ENCODE data around the gene STIMATE. TPM values are rescaled to one million over a fixed set of nuclear protein-coding genes. Genes with fewer than 3 reads are reported as not detected.
A peak's percentile ranks its signal among the peaks of the same experiment; 100 is the strongest.

The STIMATE gene
- total RNA-seq, 1 experiment from 2014 or later: 15.7 TPM

DNA sequence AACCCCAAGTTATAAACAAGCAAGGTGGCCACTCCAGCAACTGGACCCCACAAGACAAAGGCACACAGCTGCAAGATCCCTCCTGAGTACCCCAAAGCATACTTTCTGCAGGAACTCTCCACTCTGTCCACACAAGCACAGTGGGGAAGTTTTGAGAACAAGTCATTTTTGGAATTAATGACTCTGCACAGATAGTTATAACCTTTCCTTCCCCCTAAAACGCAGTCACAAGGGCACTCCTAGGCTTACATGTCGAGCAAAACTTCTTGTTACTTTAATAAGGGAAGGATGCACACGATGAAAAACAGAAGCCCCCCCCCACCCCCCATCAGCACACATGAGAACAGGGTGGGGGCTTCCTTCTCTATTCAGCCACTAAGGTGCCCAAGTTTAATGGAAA, 1.2 kb downstream of the STIMATE start:
- no peaks in the 10 kb centered on the region for H3K9me3 ChIP-seq (ENCODE audit: control insufficient read depth, insufficient read depth, low read depth, low read length)
- H3K4me1 ChIP-seq (ENCODE audit: control insufficient read depth, insufficient read depth, low read length): peaks cover 33% of the 10 kb centered on the region
- no peak overlapping the region for H3K27ac ChIP-seq (ENCODE audit: low read length)
- H3K4me3 ChIP-seq (ENCODE audit: low read depth in 2 of 2, low read length in 2 of 2): peak overlapping the region; percentile 78 to 80
- H3K27me3 ChIP-seq (ENCODE audit: control insufficient read depth, insufficient read depth, low read length): no peaks in the 10 kb centered on the region
- TF ChIP-seq, protein P1, sequence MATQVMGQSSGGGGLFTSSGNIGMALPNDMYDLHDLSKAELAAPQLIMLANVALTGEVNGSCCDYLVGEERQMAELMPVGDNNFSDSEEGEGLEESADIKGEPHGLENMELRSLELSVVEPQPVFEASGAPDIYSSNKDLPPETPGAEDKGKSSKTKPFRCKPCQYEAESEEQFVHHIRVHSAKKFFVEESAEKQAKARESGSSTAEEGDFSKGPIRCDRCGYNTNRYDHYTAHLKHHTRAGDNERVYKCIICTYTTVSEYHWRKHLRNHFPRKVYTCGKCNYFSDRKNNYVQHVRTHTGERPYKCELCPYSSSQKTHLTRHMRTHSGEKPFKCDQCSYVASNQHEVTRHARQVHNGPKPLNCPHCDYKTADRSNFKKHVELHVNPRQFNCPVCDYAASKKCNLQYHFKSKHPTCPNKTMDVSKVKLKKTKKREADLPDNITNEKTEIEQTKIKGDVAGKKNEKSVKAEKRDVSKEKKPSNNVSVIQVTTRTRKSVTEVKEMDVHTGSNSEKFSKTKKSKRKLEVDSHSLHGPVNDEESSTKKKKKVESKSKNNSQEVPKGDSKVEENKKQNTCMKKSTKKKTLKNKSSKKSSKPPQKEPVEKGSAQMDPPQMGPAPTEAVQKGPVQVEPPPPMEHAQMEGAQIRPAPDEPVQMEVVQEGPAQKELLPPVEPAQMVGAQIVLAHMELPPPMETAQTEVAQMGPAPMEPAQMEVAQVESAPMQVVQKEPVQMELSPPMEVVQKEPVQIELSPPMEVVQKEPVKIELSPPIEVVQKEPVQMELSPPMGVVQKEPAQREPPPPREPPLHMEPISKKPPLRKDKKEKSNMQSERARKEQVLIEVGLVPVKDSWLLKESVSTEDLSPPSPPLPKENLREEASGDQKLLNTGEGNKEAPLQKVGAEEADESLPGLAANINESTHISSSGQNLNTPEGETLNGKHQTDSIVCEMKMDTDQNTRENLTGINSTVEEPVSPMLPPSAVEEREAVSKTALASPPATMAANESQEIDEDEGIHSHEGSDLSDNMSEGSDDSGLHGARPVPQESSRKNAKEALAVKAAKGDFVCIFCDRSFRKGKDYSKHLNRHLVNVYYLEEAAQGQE (IDR thresholded peaks at IDR 0.05; ENCODE audit: insufficient read depth in 1 of 2, low read depth in 2 of 2, low read length in 1 of 2): no peak
- TF ChIP-seq TCF7L2 (IDR thresholded peaks at IDR 0.05; ENCODE audit: low read depth, low read length): no peak
- no peak for TF ChIP-seq SIN3A (IDR thresholded peaks at IDR 0.05; ENCODE audit: borderline replicate concordance, insufficient read depth, low read depth, low read length)
- no peak for TF ChIP-seq POLR2AphosphoS5 (IDR thresholded peaks at IDR 0.05; ENCODE audit: low read depth, low read length)
- TF ChIP-seq, protein P2, sequence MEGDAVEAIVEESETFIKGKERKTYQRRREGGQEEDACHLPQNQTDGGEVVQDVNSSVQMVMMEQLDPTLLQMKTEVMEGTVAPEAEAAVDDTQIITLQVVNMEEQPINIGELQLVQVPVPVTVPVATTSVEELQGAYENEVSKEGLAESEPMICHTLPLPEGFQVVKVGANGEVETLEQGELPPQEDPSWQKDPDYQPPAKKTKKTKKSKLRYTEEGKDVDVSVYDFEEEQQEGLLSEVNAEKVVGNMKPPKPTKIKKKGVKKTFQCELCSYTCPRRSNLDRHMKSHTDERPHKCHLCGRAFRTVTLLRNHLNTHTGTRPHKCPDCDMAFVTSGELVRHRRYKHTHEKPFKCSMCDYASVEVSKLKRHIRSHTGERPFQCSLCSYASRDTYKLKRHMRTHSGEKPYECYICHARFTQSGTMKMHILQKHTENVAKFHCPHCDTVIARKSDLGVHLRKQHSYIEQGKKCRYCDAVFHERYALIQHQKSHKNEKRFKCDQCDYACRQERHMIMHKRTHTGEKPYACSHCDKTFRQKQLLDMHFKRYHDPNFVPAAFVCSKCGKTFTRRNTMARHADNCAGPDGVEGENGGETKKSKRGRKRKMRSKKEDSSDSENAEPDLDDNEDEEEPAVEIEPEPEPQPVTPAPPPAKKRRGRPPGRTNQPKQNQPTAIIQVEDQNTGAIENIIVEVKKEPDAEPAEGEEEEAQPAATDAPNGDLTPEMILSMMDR (IDR thresholded peaks at IDR 0.05): no peak
- ATAC-seq (no peak), DNase-seq (ENCODE audit: low read depth, low spot score) (no peak)
- in situ Hi-C loops (cut with HindIII; ENCODE audit: low pct_unique_long_range_greater_than_20kb, low sequenced_read_pairs): no loop called here
- ChIA-PET POLR2A (no interaction called here), CTCF (no interaction called here)
- H3K36me3 ChIP-seq (ENCODE audit: control insufficient read depth, insufficient read depth, low read length): no peaks in the 10 kb centered on the region; the same call in 1 of the 2 replicates
- intact Hi-C loops (cut with micrococcal nuclease; ENCODE audit: unreplicated experiment): no loop called here
- BruUV-seq (replicated peaks): no TSS peak

DNA sequence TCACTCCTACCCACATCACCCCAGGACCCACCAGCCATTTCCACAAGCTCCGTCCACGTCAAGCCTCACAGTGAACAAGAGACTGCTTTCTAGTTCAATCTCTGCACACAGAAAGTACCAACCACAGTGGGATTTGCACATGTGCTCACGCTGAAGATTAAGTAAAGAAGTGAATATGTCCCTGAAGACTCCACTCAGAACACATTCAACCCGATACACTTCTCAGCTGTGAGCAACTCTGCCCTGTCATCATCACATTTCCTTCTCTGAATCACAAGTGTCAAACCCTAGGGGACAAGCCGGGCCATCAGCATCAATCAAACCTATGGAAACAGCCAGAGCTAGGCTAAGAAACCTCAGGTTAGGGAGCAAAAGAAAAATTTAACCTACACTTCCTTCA, 1.9 kb downstream of the STIMATE start:
- Histone ChIP-seq H3K36me3 (ENCODE audit: control insufficient read depth, insufficient read depth, low read length) (no peaks in the 10 kb centered on the region; the same call in 1 of the 2 replicates), H3K27me3 (ENCODE audit: control insufficient read depth, insufficient read depth, low read length) (no peaks in the 10 kb centered on the region), H3K9me3 (ENCODE audit: control insufficient read depth, insufficient read depth, low read depth, low read length) (no peaks in the 10 kb centered on the region), H3K4me1 (ENCODE audit: control insufficient read depth, insufficient read depth, low read length) (peaks cover 33% of the 10 kb centered on the region), H3K27ac (ENCODE audit: low read length) (no peak overlapping the region), H3K4me3 (ENCODE audit: low read depth in 2 of 2, low read length in 2 of 2) (no peak overlapping the region)
- ATAC-seq (no peak), DNase-seq (ENCODE audit: low read depth, low spot score) (no peak)
- TF ChIP-seq SIN3A (IDR thresholded peaks at IDR 0.05; ENCODE audit: borderline replicate concordance, insufficient read depth, low read depth, low read length) (no peak), TCF7L2 (IDR thresholded peaks at IDR 0.05; ENCODE audit: low read depth, low read length) (no peak), POLR2AphosphoS5 (IDR thresholded peaks at IDR 0.05; ENCODE audit: low read depth, low read length) (no peak)
- TF ChIP-seq, protein P1 (IDR thresholded peaks at IDR 0.05; ENCODE audit: insufficient read depth in 1 of 2, low read depth in 2 of 2, low read length in 1 of 2): no peak
- TF ChIP-seq, protein P2 (IDR thresholded peaks at IDR 0.05): no peak
- BruUV-seq (replicated peaks): no TSS peak
- intact Hi-C loops (cut with micrococcal nuclease; ENCODE audit: unreplicated experiment): no loop called here
- CTCF ChIA-PET: no interaction called here
- in situ Hi-C loops (cut with HindIII; ENCODE audit: low pct_unique_long_range_greater_than_20kb, low sequenced_read_pairs): no loop called here
- POLR2A ChIA-PET: no interaction called here

All from Panc1 (cell line).